Renal pelvis (tissue), 4 donors: ENCODE measurements around the gene WIPF2. TPM values are rescaled to one million over a fixed set of nuclear protein-coding genes. Genes with fewer than 3 reads are reported as not detected.

Experiments used
- DNase-seq: peaks from one replicate; pipeline ENCODE4 v3.0.0-alpha.2; 2013
- polyA plus RNA-seq, 3 donors: library from polyadenylated mRNA; unstranded; fragments of 120-200 nt; gene quantifications; one replicate each; pipeline ENCODE4 v1.2.1, GENCODE V29; 2013; ENCODE audit not compliant: insufficient read length in 3 of 3

The WIPF2 gene
- polyA plus RNA-seq, 3 donors: 25.9 to 35.6 (median 34.1) TPM

DNA sequence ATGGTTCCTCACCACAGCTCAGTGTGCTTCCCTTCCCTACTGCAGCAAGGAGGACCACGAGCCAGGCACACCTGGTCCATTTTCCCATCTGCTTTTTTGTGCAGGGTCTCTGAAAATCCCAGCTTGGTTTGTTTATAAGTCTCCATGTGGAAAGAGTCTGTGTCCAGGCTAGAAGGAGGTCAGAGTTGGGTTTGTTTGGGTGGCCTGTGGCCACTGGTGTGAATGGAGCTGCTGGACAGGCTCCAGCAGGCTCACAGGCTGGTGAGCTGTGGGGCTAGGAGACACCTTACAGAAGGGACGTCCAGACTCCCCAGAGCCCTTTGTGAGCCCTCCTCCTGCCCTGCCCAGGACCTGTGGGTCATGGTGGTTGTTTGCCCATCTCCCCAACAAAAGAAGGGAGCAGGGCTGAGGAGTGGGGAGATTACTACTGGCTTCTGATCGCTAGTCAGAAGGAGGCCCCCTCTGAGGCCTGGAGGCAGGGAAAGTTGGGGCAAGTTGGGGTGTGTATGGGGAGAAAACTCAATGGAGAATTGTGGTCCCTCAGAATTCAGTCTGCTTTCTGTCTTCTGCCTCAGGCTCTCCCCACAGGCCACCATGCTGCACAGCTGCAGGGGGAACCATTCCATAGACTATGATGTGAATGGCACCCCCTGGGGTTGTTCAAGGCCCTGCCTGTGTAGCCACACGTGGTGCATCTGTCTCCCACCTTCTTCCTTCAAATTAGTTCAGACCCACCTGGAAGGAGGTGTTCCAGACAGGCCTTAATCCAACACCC, 94.0 kb downstream of the WIPF2 start:
- DNase-seq: no peak

GRCh38 chr17:40313668-40314583, 94.8 kb downstream of the WIPF2 start:
- DNase-seq: no peak

GRCh38 chr17:40314584-40314956, 95.5 kb downstream of the WIPF2 start:
- no peak for DNase-seq

DNA sequence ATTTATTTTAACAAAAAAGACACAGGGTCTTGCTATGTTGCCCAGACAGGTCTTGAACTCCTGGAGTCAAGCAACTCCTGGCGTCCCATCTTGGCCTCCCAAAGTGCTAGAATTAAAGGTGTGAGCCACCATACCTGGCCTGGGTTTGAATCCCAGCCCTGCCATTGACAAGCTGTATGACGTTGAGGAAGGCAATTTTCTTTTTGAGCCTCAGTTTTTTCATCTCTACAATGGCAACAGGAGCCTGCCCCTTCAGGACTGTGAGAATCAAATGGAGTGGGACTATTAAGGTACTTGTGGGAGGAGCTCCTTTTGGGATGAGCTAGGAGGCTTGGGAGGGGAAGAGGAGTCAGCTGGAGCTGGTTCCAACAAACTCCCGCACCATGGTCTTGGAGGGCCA, 96.1 kb downstream of the WIPF2 start:
- DNase-seq: no peak

GRCh38 chr17:40315678-40316570, 96.8 kb downstream of the WIPF2 start:
- DNase-seq: no peak

DNA sequence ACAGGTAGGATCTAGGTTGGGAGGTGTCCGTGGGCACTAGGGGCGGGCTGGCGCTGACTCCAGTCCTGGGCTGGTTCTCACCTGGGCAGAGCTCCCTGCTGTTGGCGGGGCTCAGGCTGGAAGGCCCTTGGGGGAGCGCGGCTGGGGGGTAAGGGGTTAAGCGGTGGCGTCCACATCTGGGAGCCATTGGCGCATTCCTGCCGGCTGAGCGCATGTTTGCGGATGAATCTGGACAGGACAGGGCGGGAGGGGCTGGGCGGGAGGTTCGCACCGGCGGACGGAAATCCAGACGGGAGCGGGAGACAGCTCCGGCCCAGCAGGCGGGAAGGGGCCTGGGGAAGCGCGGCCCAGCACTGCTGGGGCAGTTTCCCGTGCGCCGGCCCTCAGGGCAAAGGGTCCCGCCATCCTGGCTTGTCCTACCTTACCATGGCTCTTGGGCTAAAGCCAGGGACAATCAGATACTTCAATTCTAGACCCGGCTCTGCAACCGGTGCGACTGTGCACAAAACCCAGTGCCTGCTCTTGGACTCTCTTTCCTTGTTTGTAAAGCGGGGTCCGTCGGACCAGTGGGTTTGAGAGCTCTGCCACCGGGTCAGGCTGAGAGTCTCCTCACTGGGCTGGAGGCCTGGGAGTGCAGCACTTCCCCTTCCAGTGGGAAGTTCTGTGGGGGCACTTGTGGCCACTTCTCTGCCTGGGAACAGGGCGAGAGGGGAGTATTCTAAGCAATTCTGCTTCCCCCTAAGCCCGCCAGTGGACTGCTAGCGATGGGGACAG, 97.7 kb downstream of the WIPF2 start:
- peak; percentile 84 for DNase-seq

- DNase-seq: no peak
These were observed 98.3 kb downstream of the WIPF2 start for GRCh38 chr17:40317345-40317873.

DNA sequence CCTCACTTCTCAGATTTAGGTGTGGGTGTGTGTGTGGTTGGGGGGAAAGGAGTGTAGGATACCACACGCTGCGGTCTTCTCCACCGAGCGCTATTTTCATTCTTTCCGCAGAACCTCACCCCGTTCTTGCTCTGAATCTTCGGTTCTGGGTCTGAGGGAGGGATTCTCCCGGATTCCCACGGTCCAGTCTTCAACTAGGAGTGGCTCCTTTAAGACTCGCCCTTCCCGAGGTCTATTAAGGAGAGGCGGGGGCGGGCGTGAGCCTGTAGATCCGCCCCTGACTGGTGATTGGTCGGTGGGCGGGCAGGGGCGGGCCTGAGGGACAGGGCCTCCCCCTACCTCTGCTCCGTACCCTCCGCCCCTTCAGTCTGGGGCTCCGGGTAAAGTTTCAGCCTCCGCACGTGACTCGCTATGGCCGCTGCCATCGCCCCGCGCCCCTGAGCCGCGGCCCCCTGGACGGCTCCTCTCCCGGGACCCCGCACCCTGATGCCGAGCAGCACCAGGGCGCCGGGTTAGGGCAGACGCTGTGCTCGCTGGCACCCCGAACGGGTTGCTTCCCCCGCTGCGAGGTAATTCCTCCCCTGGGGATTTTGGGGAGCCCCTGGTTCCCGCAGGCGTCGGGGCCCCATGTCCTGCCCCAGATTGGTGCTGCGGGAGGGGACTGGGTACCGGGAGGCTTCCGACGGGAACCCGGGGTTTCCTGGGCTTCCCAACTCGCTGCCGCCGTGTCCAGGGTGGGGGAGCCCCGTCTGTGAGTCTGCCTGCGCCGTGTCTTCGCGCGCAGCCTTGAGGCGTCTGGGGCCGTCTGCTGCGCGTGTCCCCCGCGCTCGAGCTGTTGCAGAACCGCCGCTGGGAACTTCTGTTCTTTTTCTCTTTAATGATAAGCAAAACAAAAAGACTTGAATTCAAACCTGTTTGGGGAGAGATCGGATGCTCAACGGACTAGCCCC, 99.1 kb downstream of the WIPF2 start:
- peak; percentile 97 for DNase-seq

DNA sequence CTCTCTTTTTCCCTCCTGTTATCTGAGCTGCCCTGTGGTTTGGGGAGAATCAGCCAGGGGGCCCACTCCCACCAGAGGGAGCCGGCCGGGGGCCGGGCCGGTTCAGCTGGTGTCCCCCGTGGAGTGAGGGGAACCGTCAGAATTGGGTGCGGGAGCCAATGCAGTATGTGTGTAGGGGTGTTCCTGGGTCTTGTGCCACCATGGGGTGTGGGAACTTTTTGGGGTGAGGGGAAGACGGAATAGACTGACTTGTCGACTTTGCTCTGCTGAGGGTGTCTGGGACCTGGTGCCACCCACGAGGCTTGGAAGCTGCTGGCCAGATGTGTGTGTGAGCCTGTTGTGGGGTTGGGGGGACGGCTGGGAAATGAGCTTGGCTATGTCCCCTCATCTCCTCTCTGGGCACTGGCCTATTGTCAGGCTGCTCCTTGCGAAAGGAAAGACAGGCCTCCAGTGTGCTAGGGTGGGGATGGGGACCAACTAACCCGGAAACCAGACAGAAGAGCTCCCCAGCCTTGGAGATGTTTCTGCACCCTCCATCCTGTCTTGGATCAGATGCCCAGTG, 99.8 kb downstream of the WIPF2 start:
- DNase-seq: no peak

GRCh38 chr17:40319651-40320540, 100.8 kb downstream of the WIPF2 start:
- no peak for DNase-seq

DNA sequence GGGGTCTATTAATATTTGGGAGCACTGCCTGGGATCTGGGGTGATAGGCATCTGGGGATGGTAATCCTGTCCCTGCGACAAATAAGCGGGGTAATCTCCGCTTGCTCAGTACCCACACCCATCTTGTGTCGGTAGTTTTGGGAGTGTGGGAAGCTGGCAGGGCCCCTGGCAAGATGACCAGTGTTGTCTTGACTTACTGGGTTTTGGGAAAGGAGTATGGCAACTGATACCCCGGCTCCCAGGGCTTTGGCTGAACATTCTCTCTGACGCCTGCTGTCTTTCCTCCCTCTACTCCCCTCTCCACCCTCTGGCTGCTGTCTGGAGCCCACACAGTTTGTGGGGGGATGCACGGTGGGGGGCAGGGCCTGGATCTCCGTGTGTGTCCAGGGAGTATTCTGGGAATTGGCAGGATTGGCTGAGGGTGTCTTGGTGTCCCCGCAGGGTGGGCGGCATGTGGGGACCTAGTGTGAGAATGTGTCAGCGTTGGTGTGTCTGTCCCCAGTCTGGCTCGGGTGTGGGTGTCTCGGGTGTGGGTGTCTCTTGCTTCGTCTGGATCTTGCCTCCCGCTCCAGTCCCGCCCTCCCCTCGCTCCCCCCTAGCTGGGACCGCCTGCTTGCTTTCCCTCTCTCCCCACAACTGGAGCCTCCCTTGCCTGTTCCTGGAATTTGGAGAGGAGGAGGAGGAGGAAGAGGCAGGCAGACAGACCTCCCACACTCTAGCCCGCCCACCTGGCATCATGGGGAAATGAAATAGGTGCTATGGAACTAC, 101.8 kb downstream of the WIPF2 start:
- no peak for DNase-seq

GRCh38 chr17:40321524-40321929, 102.4 kb downstream of the WIPF2 start:
- no peak for DNase-seq

DNA sequence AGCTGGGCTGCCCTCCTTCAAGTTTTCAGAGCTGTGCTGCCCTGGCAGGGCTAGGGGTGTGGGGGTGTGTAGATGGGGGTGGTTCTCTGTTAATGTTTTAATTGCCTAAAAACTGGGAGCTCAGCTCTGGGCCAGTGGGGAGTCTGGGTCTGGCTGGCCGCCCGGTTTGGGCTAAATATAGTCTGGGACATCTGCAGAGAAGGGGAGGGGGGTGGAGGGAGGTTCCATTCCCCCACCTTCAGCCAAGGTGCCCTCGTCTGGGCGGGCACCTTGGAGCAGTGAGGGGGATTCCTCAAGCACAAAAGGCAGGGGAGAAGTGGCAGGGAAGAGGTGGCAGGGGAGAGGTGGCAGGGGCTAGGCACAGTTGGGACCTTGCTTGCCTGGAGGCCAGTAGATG, 102.9 kb downstream of the WIPF2 start:
- DNase-seq: no peak

GRCh38 chr17:40322358-40323315, 103.5 kb downstream of the WIPF2 start:
- DNase-seq: no peak

GRCh38 chr17:40323391-40324381, 104.6 kb downstream of the WIPF2 start:
- no peak for DNase-seq
